Putamen (tissue), 1 donor: ENCODE results near the gene SELENOS.

Source experiments
- DNase-seq: peaks from one replicate; pipeline ENCODE4 v3.0.0-alpha.2; 2016; ENCODE audit warnings: low spot score

Gene SELENOS

GRCh38 chr15:101250873-101251829 lies 26.1 kb downstream of the SELENOS start:
- DNase-seq, result peak; percentile 10

DNA sequence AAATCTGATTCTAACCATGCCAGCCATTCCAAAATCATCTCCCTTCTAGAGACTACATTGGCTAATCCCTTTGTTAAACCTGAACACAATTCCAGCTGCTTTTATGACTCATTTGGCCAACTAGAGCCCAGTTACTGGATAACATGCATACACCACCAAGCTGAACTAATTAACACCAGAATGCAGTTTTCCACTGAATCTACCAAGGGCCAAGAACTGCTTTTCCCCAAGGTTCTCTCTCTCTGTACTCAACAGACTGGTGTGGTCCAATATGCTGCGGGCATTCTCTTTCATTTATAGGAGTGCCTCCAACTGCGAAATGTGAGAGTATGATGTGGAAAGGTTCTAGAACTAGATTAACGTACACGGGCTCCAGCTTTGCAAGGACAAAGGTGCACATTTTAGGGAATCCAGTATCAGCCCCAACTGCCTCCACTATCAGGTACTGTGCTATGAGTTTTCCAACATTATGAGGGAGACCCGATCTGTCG lies 26.9 kb downstream of the SELENOS start:
- no peak for DNase-seq

- no peak for DNase-seq
Observed at GRCh38 chr15:101248274-101248673, 29.0 kb downstream of the SELENOS start.

DNA sequence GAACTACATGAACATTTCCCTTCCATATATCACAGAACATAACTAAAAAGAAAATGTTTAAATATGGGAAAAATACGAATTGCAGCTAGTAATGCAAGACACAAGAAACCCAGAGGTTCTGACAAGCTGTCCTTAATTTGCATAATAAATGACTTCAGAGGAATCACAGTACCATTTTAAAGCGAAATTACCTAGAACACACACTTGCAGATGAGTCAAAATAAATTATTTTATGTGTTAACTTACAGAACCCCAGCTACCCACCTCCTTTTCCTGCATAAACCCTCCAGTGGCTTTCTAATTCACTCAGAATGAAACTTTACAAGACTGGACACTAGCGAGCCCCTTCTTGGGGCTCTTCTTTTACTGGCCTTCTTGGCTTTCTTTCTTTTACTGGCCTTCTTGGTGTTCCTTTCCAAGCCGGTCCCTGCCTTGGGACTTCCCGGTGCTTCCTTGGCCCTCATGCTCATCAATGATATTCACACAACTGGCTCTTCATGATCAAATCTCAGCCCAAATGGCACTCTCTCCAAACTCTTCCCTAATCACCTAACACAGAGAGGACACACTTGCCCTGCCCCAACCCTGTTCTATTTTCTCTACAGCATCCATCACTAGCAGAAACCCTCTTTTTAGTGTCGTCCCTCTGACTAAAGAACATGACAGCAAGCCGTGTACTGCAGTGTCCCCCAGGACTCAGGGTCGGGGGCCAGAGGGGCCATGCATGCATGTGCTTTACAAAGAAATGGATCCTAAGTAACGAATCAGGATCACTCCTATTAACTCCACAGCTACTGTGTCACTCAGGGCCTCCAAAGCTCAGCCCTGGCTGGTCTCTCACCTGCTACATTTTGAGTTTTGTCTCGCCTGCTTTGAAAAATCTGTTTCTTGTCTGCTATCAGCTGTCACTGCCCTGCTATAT lies 30.2 kb downstream of the SELENOS start:
- no peak for DNase-seq

DNA sequence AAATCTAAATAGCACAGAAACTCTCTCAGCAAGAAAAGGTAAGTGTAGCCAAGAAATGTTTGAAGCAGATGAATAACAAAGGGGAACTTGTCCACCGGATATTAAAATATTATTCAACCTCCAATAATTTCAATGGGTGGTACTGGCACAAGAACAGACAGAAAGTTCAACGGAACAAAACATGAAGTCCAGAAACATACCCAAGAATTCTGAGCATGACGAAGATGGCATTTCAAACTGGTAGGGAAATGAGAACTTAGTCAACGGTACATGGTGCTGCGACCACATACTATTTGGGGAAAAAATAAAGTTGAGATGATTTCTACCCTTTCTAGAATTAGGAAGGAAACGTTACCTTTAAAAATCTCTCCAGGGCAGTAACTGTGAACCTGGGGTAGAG lies 30.9 kb downstream of the SELENOS start:
- DNase-seq, result no peak

- no peak for DNase-seq
Observed at GRCh38 chr15:101244889-101245668, 32.2 kb downstream of the SELENOS start.

DNA sequence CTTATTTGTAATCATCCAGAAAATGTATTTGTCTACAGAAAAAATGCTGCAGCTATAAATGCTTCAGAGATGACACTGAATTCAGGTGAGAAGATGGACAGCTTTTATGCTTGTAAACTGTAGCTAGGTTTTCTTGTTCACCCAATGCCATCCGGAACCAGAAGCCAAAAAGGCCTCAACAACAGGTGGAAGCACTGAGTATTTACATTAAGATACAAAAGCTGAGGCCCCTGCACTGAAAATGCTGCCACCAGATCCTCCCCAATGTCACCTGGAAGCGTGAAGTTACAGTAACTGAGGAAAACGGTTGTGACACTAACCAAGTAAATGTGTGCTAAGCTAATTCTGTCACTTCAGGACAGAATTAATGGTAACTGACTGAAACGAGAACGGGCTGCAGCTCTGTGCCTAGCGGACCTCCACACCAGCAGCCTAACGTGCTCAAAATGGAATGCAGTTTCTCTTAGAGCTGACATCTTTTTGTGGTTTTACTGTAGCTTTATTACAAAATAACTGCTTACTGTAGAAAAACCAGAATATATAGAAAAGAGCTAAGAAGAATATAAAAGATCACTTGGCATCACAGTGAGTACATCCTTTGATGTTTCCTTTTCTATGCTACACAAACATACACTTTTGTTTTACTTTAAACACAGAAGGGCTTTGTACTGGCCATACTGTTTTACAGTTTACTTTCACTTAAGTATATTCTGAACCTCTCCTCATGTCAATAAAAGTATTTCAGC lies 33.1 kb downstream of the SELENOS start:
- DNase-seq, result no peak

DNA sequence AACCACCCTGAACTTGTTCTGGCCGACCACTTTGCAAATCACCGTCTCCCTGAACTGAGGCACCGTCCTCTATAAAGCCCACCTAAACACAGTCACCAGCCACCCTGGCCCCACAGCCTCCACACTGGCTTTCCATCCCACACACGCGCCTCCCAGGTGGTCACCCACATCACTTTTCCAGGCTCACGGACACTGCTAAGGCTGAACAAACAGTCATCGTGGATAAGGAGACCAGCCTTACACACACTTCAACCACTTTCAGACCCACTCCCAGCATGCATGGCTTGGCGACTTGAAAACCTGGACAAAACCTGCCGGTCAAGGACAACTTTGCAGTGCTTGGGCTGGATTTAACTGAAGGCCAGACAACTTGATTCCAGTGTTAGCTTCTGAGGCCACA lies 33.9 kb downstream of the SELENOS start:
- DNase-seq, result no peak

GRCh38 chr15:101242999-101243336 lies 34.3 kb downstream of the SELENOS start:
- no peak for DNase-seq

- peak; percentile 11 for DNase-seq
Observed at GRCh38 chr15:101242160-101242998, 34.9 kb downstream of the SELENOS start.

- DNase-seq, result no peak
Observed at GRCh38 chr15:101240358-101240757, 36.9 kb downstream of the SELENOS start.

DNA sequence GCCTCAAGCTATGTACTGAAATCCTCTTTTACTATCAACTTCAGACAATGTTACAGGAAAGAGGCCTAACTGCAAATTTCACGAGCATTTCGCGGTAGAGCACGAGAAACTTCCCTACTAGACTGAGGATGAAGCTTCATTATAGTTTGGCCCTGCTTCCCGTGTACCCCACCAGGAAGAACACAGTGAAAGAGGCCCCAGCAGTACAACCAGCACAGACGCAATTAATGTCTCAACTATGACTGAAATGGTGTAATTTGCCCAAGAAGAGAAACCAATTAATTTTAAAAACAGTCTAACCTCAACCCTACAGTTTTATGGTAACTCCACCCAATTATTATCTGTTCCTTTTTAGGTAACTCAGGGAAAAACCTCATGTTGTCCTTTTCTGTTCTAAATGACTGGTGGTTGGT lies 37.6 kb downstream of the SELENOS start:
- no peak for DNase-seq

- no peak for DNase-seq
Observed at GRCh38 chr15:101237251-101237650, 40.0 kb downstream of the SELENOS start.

GRCh38 chr15:101233651-101234280 lies 43.5 kb downstream of the SELENOS start:
- no peak for DNase-seq

GRCh38 chr15:101232677-101233076 lies 44.6 kb downstream of the SELENOS start:
- no peak for DNase-seq

- DNase-seq, result no peak
Observed at GRCh38 chr15:101228313-101228712, 49.0 kb downstream of the SELENOS start.

DNA sequence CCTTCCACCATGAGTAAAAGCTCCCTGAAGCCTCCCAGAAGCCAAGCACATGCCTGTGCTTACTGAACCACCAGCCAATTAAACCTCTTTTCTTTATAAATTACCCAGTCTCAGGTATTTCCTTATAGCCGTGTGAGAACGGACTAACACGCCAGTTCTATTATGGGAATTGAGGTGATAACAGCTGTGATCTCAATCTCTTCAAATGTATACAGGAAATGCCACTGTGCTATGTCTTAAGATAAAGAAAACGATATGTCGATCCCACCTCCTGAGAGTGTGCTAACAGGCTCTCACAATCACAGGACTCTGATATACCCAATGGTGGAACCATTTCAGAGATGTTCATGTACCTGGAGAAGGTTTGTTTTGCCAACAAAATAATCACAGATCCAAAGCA lies 51.6 kb downstream of the SELENOS start:
- DNase-seq, result no peak
